ENCODE measurements around the gene DNAJC15.

DNAJC15 gene

GRCh38 chr13:43127827-43128226 lies 104.4 kb downstream of the DNAJC15 start:
- DNase-seq (ENCODE audit: low read depth): no peak

GRCh38 chr13:43128504-43128961 lies 105.1 kb downstream of the DNAJC15 start:
- DNase-seq (ENCODE audit: low read depth): no peak

- no peak for DNase-seq (ENCODE audit: low read depth)
Measured at GRCh38 chr13:43129066-43129465, 105.7 kb downstream of the DNAJC15 start.

GRCh38 chr13:43129511-43130110 lies 106.2 kb downstream of the DNAJC15 start:
- no peak for DNase-seq (ENCODE audit: low read depth)

GRCh38 chr13:43132257-43132656 lies 108.9 kb downstream of the DNAJC15 start:
- no peak for DNase-seq (ENCODE audit: low read depth)

GRCh38 chr13:43132911-43133310 lies 109.5 kb downstream of the DNAJC15 start:
- no peak for DNase-seq (ENCODE audit: low read depth)

- DNase-seq (ENCODE audit: low read depth): no peak
Measured at GRCh38 chr13:43133792-43134191, 110.4 kb downstream of the DNAJC15 start.

- DNase-seq (ENCODE audit: low read depth): no peak
Measured at GRCh38 chr13:43134868-43135267, 111.5 kb downstream of the DNAJC15 start.

GRCh38 chr13:43135516-43135915 lies 112.1 kb downstream of the DNAJC15 start:
- DNase-seq (ENCODE audit: low read depth): no peak

- DNase-seq (ENCODE audit: low read depth): no peak
Measured at GRCh38 chr13:43136920-43137575, 113.7 kb downstream of the DNAJC15 start.

- DNase-seq (ENCODE audit: low read depth): no peak
Measured at GRCh38 chr13:43139211-43139610, 115.8 kb downstream of the DNAJC15 start.

GRCh38 chr13:43139921-43140320 lies 116.5 kb downstream of the DNAJC15 start:
- no peak for DNase-seq (ENCODE audit: low read depth)

- DNase-seq (ENCODE audit: low read depth): no peak
Measured at GRCh38 chr13:43140985-43141384, 117.6 kb downstream of the DNAJC15 start.

GRCh38 chr13:43141685-43142084 lies 118.3 kb downstream of the DNAJC15 start:
- DNase-seq (ENCODE audit: low read depth): no peak

- DNase-seq (ENCODE audit: low read depth): no peak
Measured at GRCh38 chr13:43143591-43143990, 120.2 kb downstream of the DNAJC15 start.

- no peak for DNase-seq (ENCODE audit: low read depth)
Measured at GRCh38 chr13:43145534-43146196, 122.3 kb downstream of the DNAJC15 start.

- DNase-seq (ENCODE audit: low read depth): no peak
Measured at GRCh38 chr13:43146400-43146799, 123.0 kb downstream of the DNAJC15 start.

- no peak for DNase-seq (ENCODE audit: low read depth)
Measured at GRCh38 chr13:43150369-43151207, 127.2 kb downstream of the DNAJC15 start.

GRCh38 chr13:43153436-43154090 lies 130.2 kb downstream of the DNAJC15 start:
- peak; percentile 58 for DNase-seq (ENCODE audit: low read depth)

- DNase-seq (ENCODE audit: low read depth): no peak
Measured at GRCh38 chr13:43154156-43154651, 130.8 kb downstream of the DNAJC15 start.

- no peak for DNase-seq (ENCODE audit: low read depth)
Measured at GRCh38 chr13:43154839-43155238, 131.5 kb downstream of the DNAJC15 start.

GRCh38 chr13:43156916-43157315 lies 133.5 kb downstream of the DNAJC15 start:
- DNase-seq (ENCODE audit: low read depth): no peak
